ENCODE data around the gene ZP1.

DNA sequence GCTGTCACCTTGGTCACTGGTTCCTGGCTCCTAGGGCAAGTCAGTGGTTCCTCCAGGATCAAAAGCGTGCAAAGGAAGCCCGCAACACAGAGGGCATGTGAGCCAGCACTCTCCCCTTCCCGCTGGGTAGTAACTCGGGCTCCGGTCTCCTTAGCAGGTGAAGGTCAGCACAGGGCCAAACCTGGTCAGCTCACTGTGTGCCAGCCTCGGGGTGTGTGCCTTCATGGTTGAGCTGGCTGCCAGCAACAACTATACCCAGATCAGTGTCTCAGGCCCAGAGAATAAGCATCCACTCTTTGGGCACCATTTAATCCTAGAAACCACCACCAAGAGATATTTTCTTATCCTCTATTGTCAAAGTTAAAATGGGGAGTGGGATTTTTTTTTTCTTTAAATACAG, 41.6 kb upstream of the ZP1 start:
- TF ChIP-seq, protein P1, sequence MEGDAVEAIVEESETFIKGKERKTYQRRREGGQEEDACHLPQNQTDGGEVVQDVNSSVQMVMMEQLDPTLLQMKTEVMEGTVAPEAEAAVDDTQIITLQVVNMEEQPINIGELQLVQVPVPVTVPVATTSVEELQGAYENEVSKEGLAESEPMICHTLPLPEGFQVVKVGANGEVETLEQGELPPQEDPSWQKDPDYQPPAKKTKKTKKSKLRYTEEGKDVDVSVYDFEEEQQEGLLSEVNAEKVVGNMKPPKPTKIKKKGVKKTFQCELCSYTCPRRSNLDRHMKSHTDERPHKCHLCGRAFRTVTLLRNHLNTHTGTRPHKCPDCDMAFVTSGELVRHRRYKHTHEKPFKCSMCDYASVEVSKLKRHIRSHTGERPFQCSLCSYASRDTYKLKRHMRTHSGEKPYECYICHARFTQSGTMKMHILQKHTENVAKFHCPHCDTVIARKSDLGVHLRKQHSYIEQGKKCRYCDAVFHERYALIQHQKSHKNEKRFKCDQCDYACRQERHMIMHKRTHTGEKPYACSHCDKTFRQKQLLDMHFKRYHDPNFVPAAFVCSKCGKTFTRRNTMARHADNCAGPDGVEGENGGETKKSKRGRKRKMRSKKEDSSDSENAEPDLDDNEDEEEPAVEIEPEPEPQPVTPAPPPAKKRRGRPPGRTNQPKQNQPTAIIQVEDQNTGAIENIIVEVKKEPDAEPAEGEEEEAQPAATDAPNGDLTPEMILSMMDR (IDR thresholded peaks at IDR 0.05): no peak
- no peak for TF ChIP-seq POLR2AphosphoS5 (IDR thresholded peaks at IDR 0.05)
- no peak for TF ChIP-seq POLR2A (IDR thresholded peaks at IDR 0.05)
- no peak for TF ChIP-seq EP300 (IDR thresholded peaks at IDR 0.05; ENCODE audit: low read depth)
